ENCODE results near the gene DDX11.

DNA sequence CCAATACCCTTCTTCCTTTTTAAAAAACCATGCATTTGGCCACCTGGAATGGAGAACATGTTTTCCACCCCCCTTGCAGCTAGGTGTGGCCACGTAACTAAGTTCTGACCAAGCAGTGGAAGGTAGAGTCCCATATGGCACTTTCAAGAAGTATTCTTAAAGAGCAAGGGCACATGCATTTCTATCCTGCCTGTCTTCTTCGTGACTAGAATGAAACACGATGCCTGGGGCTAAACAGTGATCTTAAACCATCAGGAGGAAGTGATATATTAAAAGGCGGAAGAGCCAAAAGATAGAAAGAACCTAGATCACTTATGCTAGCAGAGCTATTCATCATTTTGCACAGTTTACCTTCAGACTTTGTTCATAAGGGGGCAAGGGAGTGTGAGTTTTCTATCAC lies 16.0 kb upstream of the DDX11 start:
- TF ChIP-seq, protein P1, sequence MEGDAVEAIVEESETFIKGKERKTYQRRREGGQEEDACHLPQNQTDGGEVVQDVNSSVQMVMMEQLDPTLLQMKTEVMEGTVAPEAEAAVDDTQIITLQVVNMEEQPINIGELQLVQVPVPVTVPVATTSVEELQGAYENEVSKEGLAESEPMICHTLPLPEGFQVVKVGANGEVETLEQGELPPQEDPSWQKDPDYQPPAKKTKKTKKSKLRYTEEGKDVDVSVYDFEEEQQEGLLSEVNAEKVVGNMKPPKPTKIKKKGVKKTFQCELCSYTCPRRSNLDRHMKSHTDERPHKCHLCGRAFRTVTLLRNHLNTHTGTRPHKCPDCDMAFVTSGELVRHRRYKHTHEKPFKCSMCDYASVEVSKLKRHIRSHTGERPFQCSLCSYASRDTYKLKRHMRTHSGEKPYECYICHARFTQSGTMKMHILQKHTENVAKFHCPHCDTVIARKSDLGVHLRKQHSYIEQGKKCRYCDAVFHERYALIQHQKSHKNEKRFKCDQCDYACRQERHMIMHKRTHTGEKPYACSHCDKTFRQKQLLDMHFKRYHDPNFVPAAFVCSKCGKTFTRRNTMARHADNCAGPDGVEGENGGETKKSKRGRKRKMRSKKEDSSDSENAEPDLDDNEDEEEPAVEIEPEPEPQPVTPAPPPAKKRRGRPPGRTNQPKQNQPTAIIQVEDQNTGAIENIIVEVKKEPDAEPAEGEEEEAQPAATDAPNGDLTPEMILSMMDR (IDR thresholded peaks at IDR 0.05; ENCODE audit: low read length) = no peak
- TF ChIP-seq EZH2 (IDR thresholded peaks at IDR 0.05; ENCODE audit: borderline replicate concordance, low read length) = no peak

Data from OCI-LY1 (cell line).